DLD1 (cell line): ENCODE measurements around the gene PTPRJ.

ENCODE experiments used
- in situ Hi-C: cut with HindIII; loops from 2 replicates; pipeline ENCODE4 v1.10.0; 2017; ENCODE audit warnings: low sequenced_read_pairs

The PTPRJ gene

DNA sequence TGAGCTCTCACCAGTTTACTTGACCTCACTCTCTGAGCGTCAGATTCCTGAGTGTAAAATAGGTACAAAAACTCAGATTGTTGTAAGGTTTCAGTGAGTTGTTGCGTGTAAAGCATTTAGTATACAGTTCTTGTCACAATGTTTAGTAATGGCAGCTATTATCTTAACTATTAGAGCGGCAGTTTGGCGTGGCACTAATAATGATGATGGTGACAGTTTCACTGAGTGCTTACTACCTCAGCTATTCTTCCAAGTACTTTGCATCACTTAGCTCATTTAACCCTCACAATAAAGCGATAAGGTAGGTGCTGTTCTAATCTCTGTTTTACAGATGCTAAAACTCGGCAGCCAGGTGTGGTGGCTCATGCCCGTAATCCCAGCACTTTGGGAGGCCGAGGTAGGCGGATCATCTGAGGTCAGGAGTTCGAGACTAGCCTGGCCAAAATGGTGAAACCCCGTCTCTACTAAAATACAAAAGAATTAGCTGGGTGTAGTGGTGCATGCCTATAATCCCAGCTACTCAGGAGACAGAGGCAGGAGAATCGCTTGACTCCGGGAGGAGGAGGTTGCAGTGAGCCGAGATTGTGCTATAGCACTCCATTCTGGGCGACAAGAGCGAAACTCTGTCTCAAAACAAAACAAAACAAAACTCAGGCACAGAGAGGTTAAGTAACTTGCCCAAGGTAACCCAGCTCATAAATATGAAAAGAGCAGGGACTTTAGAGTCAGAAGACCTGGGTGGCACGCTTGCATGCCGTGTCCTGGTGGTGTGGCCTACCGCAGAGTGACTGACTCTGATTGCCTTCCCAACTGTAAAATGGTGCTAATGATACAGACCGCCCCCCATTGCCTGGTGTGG is 76.2 kb downstream of the PTPRJ start:
- in situ Hi-C loops, result no loop called here

DNA sequence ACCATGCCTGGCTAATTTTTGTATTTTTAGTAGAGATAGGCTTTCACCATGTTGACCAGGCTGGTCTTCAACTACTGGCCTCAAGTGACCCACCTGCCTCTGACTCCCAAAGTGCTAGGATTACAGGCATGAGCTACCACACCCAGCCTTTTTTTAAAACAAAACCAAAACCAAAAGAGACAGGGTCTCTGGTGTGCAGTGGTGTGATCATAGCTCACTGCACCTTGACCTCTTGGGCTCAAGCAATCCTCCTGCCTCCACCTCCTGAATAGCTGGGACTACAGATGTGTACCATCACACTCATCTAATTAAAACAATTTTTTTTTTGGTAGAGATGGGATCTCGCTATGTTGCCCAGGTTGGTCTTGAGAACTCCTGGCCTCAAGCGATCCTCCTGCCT is 77.7 kb downstream of the PTPRJ start:
- in situ Hi-C loops, result no loop called here

DNA sequence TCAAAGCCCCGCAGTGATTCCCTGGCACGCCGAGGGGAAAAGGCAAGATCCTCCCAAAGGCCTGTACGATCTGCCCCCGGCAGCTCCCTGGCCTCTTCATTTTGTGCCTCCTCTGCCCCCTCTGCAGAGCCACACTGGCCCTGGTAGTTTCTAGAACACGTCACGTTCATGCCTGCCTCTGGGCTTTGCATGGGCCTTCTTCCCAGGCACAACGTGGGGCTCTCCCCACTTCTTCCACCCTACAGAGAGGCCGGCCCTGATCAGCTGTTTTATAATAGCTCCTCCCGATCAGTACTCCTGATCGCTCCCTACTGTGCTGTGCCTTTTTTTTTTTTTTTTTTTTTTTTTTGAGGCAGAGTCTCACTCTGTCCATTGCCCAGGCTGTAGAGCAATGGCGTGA is 78.4 kb downstream of the PTPRJ start:
- in situ Hi-C loops, result no loop called here

DNA sequence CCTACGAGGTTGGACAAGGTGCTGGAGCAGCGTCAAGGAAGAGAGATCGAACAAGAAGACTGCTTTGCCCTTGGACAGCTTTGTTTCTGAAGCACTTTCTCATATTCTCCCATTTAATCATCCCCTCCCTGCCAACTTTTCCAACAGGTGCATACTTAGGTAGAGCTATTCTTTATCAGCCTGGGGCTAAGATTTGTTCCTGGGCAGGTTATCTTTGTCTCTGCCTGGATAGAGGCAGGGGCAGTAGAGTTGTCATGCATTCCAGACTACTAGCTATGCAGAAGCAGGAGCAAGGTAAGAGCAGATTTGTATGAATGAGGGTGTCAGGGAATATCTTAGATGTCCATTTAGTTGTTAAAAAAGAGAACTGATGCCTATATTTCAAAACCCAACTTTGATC is 82.3 kb downstream of the PTPRJ start:
- in situ Hi-C loops, result no loop called here

DNA sequence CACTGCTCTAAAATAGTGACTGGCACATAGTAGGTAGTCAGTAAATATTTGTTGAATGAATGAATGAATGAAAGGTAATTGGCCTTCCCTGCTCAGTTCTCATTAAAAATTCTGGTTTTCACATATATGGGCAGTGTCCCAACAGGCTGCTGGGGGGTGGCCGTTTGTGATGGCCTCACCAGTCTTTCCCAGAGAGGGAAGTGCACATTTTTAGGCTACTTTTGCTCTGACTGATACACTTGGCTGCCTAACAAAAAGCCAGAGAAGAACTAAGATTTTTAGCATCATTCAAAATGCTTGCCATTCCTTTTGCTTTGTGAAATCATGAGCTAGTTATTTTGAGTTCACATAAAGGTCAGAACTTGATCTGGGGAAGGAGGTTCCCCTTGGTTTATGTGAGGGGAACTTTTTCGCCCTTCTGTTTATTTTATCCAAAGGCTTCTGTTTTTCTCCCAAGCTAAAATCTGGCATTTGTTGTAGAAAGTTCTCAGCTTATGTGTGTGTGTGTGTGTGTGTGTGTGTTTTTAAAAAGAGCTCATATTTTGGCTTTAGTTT is 83.1 kb downstream of the PTPRJ start:
- in situ Hi-C loops, result no loop called here

DNA sequence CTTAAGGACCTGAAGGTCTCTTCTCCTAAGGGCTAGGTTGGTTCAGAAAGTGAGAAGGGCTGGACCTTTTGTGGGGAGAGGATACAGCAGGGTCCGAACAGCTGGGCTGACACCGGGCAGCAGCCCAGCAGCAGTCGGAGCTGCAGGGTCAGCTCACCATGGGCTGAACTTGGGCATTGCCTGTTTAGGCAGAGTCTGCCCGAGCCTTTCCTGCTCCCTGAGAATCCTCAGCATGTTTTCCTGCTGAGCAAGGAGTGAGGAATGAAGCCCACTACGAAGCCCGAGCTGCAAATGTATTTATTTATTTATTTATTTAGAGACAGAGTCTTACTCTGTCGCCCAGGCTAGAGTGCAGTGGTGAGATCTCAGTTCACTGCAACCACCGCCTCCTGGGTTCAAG is 83.9 kb downstream of the PTPRJ start:
- in situ Hi-C loops, result no loop called here

DNA sequence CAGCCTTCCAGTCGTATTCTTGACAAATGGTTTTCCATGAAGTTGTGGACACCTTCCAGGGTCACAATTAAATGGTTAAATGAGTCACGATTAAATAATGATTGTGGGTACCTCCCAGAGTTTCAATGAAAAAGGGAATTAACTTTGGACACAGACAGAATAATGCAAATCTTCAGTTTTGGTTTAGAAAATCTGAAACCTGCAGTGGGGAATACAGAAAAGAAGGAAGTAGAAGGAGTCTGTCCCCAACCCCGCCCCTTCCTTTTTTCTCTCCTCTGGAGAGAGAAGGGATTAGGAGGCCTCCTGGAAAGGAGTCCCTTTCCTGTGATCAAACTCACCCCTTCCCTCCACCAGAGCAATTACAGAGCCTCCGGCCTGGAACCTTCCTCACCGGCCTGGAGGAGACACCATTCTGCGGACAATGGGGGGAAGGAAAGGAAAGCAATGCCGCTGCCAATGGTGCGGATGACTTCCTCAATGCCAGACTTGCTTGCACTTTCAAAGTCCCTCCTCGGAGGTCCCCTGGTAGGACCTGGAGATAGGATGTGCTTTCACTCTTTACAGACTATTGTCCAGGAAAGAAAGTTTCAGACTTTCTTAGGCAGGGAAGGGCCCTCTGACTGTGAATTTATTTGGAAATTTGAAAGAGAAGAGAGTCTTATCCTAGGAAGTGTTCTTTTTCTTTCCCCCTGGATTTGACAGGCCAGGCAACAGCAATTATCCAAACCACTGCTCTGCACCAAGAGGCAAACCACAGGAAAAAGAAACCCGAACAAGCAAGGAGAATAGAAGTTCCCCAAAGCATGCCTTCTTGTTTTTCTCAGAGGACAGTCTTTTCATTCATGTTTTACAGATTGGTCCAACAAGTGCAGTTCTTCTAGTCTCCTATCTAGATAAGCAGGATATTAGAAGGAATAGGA is 86.8 kb downstream of the PTPRJ start:
- in situ Hi-C loops, result no loop called here

DNA sequence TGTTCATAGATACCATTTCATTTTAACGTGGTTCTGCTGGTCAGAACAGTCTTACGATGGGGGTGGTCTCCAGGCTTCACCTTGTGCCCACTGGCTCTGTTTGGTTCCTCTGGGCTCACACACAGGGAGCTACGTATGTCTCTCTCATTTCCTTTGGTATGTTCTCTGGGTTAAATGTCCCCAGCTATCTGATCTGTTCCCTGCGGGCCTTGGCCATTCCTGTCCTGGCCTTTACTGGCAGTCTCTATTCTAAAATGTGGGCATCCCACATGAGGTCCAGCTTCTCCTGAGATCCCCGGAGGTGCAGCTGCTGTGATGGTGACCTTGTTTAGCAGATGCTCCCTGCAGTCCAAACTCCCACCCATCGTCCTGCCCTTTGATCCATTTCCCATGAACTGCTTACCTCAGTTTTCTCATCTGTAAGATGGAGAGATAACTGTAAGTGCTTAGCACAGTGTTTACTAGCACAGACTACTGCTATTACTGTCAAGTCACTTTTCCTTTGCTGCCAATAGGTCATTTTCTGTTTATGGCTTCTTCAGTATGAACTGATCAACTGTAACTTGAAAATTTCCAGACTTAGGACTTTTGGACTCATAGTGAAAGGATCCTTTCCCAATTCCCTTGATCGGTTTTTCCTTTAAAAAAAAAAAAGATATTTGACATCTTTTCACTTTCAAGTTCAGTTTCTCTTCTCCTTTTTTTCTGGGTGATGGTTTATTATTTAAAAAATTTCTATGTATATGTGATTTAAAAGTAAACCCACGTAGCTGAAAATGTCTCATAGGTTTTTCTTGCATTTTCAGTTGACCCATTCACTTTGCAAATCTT is 92.9 kb downstream of the PTPRJ start:
- in situ Hi-C loops, result no loop called here

DNA sequence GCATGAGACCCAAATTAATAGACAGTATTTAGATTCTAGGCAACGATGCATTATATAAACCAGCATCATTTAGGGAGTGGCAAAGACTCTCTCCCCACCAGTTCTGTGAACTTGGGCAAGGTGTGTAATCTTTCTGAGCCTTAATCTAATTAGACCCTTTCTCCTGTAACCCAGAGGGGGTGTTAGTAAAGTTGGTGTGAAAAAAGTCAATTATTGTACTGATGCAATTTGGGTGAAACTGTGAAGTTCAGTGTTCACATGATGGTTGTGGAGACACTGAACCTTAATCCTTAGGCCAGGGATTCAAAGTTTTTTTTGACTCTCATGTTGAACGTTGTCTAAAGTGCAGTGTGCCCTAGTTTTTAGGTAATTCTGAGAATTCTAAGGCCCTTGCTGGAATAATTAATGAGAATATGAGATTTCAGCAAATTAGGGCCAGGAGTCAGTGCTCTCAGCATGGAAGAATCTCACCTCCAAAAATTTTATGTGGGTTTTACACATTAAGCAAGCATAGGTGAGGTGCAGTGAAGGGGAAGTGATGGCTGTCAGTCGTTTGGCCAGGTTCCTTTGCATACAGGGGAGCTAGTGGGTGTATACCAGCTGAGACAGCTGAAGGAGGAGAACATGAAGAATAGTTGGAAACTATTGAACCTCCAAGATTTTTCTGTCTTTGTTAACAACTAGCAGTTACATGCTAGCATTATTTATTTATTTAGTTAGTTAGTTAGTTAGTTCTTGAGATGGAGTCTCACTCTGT is 94.2 kb downstream of the PTPRJ start:
- in situ Hi-C loops, result no loop called here

DNA sequence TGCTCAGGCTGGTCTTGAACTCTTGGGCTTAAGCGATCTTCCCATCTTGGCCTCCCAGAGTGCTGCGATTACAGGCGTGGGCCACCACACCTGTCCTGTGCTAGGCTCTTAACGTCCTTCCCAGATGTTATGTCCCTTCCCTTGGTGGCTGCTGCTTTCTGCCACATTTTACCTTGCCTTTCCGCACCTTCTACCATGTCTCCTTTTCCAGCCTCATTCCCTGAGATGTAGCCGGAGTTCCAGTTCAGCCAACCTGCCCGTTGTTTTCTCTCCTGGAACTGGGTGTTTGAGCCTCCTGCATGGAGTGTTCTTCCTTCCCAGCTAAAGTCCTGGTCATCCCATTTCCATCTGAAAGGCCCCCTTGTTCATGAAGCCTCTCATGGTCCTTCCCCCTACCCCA is 95.3 kb downstream of the PTPRJ start:
- in situ Hi-C loops, result no loop called here

DNA sequence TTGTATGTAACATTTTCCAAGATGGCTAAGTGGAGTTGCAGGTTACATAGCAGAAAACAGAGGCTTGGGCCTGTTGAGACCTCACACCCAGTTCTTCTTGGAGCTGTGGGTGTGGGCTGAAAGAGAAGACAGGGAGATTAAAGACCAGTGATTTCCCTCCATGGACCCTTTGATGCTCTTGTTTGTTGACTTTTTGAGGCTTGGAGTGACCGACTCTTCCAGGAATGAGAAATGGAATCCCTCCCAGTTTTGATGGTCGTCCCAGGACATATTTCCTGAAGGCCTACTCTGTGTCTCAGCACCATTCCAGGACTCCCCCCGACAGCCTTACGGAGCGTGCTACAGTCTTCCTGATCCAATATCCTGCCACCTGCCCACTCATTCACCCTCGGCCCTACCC is 96.9 kb downstream of the PTPRJ start:
- in situ Hi-C loops, result no loop called here

DNA sequence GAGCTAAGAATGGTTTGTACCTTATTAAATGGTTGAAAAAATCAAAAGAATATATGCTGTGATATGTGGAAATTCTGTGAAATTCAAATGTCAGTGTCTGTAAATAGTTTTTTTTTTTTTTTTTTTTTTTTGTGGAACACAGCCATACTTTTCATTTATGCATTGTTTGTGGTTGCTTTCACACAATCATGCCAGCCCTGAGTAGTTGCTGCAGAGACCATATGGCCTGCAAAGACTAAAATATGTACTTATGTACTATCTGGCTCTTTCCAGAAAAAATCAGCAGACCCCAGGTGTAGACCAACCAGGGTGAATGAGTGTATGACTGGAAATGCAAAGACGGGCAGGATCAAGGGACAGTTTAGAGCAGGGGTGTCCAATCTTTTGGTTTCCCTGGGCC is 98.3 kb downstream of the PTPRJ start:
- in situ Hi-C loops, result no loop called here

DNA sequence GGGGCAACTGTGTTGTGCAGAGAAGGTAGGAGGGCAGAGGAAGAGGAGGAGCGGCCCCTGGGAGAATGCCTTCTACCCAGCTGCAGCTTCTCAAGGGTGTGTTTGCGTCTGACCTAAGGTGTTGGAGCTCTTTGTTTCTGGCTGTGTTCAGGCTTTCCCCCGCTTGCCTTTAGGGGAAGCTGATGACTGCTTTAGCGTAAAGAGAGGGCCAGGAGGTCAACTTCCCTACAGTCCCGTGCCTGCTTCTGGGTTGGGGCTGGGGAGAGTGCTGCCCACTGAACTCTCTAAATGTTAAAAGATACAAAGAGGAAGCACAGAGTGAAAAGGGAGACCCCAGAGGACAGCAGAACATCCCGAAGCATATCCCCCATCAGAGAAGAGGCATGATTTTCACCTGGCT is 99.2 kb downstream of the PTPRJ start:
- in situ Hi-C loops, result no loop called here

DNA sequence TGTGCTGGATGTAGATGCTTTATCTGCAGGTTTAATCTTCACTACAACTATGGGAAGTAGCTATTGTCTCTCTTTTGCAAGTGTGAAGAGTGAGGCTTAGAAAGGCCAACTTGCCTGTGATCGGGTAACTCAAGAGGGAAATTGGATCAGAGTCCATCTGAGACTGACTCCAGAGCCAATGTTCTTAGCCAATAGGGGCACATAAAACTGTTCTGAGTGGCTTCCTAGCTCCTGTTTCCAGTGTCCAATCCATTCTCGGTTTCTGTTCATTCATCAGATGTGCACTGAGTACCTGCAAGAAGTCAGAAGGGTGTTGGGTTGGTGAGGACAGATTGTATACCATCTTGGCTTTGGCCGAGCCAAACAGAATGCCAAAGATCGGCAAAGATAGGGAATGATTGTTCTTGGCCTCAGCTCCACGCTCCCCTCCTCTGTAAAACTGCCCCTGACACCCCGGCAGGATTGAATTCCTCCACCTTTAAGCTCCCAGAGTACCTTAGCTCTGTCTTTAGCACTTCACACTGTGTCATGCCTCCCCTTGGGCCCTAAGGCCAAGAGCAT is 100.0 kb downstream of the PTPRJ start:
- in situ Hi-C loops, result no loop called here

DNA sequence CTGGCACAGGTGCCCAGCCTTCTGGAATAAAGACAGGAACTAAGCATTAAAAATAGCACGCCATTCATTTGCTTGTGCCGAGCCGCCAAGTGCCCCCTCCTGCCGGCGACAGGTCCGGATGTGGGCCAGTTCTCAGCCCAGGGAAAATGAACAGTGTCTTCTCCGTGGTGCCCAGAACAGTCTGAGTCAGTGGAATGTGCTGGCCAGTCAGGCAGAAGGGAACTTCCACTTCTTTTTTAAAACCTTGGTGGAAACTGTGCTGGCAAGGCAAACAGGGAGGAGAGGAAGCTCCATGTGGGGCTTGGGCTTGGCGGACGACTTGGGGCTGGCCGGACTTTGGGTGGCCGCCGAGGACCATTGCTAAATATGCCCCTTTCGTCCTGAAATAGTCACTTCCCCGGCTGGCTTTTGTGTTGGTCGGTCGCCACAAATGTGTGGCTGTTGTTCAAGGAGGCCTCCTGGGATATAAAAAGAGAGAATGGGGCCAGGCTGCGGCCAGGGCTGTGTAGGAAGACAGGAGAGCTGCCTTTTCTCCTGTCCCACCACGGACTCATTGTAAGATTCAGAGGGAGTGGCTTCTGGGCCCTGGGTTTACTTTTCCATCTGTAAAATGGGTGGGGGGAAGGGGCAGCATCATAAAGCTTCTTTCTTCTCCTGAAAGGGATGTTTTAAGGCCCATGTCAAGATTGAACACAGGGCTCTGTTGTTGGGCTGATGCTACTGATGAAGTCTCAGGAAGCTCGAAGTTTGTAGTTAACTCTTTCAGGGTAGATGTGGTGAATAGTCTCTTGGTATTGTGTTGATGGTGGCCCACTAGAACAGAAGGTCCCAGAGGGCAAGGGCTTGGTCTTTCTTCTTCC is 101.0 kb downstream of the PTPRJ start:
- in situ Hi-C loops, result no loop called here

DNA sequence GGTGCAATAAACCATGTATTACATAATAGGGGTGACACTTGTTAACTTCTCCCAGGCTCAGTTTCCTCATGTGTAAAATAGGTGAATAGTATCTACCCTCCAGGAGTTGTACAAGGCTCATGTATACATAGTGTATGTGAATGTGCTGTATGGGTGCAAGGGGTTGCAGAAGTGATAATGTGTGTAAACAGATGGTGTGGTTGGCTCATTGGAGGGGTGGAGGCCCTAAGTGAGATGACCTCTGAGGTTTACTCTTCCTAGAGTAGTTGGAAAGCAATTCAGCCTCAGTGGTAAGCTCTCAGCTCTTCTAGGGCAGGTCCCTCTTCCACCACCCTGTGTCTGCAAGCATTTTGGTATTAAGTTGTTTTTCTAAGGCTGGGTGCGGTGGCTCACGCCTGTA is 102.4 kb downstream of the PTPRJ start:
- in situ Hi-C loops, result no loop called here

DNA sequence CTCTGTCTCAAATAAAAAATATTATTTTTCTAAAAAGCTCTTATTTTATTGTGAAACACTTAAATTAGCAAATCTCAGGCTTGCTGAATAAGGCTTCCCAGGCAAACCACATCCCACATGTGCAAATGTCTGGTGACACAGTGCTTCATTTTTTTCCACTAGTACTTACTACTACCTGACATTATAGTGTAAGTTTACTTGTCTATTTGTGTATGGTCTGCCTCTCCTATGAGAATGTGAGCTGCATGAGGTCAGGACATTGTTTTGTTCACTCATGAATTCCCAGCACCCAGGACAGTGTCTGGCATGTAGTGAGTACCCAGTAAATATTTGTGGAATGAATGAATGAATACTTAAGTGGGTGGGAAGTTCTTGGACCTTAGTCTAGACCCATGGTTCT is 103.1 kb downstream of the PTPRJ start:
- in situ Hi-C loops, result no loop called here

DNA sequence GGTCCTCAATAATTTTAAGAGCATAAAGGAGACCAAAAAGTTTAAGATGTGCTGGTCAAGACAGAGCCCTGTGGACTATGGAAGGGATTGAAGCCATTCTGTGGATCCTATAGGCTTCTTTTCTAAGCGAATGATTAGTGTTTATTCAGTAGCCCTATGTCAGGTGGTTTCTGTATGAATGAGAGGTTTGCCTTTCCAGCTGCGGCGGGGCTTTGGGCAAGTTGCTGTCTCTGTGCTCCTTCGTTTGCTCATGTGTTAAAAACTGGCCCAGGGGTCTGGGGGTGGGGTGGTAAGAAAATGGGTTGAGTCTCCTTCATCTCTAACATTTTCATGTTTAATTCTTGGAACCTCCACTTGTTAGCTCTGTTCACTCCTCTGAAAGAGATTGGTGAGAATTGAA is 105.3 kb downstream of the PTPRJ start:
- in situ Hi-C loops, result no loop called here

DNA sequence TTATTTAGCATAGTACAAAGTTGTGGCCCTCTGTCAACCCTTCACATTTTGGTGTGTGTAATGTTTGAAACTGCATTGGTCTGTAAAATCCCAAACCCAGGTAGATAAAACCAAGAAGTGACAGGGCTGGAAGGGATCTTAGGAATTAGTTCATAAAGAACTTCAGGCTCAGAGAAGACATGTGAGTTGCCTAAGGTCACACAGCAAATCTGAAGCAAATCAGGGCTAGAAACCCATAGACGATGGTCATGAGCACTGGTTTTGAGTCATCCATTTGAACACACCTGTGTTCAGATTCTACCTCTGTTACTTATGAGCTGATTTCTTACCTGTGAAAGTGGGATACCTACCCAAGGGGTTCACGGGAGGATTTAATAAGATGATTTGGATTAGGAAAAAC is 107.1 kb downstream of the PTPRJ start:
- in situ Hi-C loops, result no loop called here
